Kasumi-1 (cell line): ENCODE results near the gene MAPK11.
A peak's percentile ranks its signal among the peaks of the same experiment; 100 is the strongest.

ENCODE experiments used
- DNase-seq, 2 experiments: peaks; one replicate each; lab custom pipeline; 2025; lab: John Stamatoyannopoulos, UW

Gene MAPK11

DNA sequence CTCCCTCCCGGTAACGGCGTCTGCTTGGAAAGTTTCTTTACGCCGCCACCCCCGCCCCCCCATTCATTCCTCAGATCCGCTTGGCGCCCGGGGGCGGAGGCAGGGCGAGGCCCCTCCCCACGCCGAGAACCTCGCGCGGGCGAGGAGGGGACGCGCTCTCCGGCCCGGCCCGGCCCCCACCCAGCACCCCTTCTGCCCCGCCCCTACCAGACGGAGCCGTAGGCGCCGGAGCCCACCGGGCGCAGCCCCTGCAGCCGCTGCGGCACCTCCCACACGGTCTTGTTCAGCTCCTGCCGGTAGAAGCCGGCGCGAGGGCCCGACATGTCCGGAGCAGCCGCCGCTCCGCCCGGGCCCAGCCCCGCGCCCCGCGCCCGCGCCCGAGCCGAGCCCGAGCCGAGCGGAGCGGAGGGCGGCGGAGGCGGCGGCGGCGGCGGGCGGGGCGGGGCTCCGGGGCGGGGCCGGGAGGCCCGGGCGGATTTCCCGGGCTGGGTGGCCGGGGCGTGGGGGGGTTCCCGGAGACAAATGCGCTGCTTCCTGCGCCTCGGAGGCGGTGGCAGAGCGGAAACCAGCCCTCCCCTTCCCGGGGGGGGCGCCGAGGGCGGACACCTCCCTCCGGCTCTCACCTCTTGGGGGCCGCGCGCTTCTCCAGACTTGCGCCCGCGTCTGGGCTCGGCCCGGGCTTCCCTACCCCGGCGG is at the start of gene MAPK11:
MAPK11 (minus strand) TSS at position 411 of the 696 bp plus-strand sequence; CDS start at position 323, 88 bp downstream.
- peak in 1 of 2 experiments; percentile 42 for DNase-seq

DNA sequence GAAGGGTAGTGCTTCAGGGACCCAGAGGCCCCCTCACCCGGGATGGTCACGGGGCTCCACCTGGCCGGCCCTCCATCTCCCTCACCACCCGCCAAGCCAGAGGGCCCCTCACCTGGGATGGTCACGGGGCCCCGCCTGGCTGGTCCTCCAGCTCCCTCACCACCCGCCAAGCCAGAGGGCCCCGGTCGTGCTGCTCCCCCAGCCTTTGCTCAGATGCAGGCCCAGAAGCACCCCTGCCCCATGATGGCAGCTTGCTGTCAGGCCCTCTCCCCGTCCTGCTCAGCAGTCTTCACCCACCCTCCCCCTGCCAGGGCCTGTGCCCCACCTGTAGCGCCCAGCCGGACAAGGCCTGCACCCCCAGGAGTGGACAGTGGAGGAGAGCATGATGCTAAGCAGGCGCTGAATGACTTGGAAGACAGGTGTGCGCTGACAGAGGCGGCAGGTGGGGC is 49.3 kb upstream of the MAPK11 start:
- DNase-seq = no peak

DNA sequence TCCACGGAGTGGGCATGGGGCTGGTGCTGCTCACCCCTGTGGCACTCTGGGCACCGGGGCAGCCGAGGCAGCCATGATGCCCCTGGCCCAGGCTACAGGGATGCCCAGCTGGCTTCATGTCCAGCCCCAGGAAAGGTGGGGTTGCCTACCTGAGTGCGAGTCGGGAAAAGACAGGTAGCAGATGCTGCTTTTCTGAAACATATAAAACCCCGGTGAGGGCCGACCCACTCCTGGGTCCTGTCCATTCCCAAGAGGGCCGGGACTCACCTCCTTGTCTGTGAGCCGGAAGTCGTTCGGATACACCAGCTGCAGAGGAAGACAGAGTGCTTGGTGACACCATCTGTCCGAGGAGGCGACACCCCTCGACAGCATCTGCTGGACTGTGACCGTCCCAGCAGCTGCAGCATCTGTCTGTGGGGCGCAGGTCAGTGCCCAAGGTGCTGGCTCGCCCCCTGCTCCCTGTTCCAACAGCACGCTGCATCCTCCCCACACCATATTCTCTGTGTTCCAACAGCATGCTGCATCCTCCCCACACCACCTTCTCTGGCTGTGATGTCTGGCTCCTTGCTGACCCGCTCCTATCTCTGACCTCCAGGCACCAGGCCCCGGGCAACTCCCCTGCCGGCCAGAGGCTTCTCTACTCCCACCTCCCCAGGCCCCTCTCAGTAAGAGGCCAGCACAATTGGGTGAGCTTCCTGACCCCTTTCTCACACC is 48.7 kb upstream of the MAPK11 start:
- no peak for DNase-seq

DNA sequence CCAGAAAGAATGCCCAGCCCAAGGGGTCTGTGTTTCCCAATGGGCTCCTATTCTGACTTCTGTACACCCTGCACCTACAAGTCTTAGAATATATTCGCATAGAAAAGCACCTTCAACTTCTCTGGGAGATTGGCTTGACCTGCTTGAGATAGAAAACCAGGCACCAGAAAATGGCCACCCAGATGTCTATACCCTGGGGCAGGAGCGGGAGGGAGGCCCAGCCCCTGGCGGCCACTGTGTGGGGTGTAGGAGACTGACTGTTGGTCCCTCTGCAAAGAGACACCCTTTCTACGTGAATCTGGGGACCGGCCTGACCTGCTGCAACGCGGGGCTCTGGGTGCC is 48.1 kb upstream of the MAPK11 start:
- no peak for DNase-seq

DNA sequence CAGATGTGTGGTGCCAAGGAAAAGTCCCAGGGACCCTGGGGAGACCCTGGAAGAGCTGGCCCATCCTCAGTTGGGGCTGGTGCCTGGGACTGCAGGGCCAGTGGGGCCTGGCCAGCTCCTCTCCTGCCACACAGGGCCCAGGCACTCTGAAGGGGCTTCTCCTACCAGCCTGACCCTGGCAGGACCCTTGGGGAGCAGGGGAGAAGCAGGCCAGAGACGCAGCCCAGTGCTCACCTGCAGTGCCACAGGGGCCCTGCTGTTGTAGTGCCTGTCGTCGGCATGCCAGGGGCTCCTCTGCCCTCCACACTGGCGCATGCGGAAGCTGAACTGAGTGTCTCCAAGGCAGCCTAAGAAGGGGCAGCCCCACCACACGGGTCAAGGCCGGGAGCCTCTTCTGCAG is 47.5 kb upstream of the MAPK11 start:
- no peak for DNase-seq

DNA sequence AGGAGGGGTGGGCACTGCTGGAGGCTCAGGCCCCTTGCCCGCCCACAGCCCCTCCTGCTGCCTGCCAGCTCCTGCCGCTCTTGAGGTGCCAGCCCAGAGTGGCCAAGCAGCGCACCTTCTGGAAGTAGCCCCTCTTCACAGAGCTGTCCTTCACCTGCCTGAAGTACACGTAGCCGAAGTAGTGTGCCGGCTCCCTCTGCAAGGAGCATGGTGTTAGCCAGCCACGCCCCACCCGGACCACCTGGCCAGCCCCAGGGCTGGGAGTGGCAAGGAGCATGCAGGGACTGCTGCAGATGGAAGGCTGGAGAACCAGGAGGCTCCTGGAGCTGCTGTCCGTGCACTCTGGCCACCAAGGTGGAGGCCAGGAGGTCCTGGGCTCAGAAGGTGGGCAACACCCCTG is 47.0 kb upstream of the MAPK11 start:
- DNase-seq = no peak

DNA sequence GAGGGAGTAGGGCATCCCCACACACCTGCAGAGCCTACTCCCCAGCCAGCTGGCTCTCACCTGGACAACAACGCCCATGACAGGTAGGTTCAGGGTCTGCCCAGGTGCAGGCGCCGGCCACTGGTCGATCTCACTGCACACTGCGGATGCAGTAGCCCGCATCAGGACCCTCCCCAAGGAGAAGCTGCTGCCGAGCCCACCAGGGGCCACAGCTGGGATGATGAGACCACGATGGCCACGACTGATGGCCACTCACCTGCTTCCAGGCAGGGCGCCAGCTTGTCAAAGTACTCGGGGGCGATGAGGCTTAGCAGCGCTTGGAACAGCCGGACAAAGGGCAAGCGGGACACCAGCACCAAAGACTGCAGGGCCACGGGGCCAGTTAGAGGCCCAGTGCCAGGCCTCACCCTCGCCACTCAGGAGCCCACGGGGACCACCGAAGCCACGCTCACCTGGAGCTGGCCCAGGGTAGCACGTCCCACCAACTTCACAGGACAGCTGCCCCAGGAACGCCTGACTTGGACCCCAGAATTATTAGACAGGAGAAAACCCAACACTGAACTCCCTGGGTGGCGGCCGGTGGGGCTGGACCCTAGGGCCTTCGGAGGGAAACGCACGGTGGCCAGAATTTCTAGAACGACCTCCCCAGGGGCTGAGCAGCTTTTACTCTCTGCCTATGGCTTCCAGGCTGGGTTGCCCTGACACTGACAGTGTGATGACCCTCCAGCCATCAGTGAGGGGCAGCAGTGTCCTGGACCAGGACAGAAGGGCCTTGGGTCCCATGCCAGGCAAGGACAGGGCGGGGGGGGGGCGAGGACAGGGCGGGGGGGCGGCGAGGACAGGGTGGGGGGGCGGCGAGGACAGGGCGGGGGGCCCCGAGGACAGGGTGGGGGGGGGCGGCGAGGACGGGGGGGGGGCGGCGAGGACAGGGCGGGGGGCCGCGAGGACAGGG is 46.2 kb upstream of the MAPK11 start:
- no peak for DNase-seq

DNA sequence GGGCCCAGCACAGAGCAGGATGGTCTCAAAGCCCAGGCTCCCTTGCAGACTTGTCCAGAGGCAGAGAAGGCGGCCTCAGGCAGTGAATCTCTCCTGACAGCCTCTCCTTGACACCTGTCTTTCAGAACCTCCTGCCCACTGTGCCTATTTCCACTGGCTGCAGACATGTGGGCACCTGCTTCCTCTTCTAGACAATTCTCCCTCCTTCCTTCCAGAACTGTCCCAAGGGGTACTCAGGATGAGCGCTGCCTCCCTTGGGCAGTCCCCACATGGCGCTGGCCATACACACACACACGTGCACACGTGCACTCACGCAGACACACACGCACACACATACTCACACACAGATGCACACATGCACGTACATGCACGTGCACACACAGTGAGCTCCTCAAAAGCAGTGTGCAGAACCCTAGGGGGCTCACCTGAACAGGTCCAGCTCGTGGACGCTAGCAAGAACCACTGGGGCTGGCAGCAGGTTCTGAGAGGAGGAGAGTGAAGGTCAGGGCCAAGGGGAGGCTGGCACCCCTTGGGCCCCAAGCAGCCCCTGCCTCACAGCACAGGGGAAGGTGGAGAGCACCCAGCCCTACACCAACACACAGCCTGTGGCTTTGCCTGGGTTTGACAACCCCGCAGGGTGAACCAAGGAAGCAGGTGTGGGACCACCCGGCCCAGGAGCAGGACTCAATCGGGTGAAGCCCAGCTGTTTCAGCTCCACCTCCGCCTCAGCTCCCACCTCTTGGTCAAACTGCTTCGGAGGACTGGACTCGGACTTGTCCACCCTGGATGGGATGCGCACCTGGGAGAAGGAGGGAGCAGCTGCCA is 45.3 kb upstream of the MAPK11 start:
- DNase-seq = no peak

DNA sequence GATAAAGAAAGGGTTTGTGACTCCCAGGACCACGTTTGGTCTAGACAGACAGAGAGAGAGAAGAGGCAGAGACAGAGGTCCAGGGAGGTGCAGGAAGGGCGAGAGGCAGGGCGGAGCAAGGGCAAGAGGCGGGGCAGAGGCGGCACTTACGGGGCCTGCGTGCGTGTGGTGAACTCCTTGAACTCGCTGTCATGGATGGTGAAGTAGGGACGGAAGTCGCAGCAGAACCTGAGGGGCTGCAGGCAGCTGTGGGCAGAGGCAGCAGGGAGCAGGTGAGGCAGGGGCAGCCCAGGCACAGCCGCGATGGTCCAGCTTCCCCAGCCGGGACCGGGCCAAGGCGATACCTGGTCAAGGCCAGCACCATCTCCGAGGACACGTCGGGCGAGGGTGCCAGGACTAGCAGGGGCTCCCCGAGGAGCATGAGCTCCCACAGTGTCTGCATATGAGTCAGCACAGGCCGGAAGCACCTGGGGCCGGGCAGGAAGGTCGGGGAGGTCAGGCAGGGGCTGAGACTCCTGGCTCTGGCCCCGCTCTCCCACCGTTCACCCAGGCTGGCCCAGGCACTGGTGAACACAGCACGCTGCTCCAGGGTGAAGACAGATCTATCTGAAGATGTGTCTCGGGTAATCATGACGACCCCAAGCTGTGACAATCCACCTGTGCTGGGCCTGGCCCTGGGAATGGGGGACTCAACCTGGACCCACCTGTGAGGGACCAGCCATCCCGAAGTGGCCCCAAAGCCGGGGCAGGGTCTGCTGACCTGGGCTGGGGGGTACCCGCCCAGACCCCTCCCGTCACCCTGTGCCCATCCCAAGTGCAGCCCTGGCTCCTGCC is 44.5 kb upstream of the MAPK11 start:
- peak; percentile 72 to 81 for DNase-seq

DNA sequence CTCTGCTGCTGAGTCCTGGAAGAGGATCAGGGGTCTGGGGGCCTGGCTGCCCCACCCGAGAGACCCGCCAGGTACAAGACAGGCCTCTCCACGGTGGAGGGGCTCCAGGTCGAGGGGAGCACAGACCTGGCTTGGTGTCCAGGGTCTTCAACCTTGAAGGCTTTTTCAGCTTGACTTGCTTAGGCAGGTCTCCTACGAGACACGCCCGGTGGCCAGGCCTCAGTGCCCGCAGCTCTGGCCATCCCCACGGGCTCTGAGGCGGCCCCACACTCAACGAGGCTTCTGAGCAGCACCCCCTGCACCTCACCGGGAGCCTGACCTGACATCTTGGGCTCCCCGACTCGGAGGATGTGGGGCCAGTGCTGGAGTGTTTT is 43.9 kb upstream of the MAPK11 start:
- no peak for DNase-seq

DNA sequence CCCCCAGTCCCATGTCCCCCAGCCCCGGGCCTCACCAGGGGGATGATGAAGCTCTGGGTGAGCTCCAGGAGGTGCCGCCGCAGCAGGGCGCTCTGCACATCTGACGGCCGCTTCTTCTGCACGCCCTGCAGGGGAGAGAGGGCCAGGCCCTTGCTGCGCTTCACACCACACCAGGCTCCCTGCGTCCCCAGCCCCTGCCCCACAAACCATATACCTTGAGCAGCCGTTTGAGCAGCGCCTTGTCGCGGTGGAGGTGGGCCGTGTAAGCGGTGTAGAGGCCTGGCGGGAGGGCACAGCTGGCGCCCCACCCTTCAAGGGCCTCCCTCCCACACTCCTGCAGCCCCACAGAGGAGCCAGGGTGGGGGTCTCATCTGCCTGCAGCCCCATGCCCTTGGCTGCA is 43.4 kb upstream of the MAPK11 start:
- DNase-seq = no peak

DNA sequence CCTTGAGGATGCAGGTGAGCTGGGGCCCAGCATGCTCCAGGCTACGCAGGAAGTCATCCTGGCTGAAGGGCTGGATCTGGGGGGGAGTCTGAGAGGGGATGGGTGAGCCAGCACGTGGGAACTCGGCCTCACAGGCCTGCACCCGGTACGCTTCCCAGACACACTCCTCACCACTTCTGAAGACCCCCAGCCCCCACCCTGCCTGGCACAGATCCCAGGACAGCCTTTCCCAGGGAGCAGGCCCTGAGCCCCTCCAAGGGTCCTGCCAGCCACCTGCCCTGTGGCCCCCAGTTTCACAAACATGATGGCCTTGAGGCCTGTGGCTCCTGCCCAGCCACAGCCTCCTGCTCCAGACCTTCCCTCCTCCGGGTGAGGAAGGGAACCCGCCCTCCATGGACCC is 42.8 kb upstream of the MAPK11 start:
- no peak for DNase-seq

DNA sequence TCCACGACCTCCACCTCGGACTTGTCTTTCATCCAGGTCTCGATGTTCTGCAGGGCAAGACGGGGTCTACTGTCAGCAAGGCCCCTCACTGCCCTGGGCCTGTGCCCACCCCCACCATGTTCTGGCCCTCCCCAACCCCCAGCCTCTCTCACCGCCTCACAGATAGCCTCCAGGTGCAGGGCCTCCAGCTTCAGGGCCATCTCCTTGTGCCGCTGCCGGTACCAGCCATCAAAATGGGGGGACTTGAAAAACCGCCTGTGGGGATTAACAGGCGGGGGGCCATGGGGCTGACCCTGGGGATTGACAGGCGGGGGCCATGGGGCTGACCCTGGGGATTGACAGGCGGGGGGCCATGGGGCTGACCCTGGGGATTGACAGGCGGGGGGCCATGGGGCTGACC is 42.2 kb upstream of the MAPK11 start:
- DNase-seq = no peak

DNA sequence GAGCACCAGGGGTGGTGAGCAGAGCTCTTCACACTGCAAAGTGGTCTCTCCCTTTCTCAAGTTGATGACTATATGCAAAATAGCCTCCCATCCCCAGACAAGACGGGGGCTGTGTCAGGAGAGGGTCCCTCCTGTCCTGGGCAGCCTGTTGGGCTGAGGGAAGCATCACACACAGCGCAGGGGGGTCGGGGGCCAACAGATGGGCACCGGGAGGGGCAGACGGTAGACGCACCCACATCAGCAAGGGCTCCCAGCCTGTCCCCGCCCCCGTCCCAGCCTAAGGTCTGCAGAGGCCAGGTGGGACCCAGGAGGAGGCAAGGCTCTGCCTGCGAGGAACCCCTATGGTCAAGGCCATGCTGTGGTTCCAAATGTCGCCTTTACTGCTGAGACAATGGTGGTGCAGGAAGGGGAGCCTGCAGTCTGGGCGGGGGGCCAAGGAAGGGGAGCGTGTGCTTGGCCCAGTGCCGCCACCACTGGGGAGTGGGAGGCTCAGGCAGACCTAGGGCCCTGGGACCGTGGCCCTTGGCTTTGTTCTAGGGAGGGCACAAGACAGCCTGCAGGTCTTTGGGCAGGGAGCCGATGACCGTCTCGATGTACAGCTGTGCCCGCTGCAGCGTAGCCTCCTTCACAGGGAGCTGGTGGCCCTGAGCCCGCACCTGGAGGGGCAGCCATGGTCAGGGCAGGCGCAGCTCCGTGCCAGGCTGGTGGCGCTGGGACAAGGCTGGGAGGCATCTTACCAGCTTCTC is 41.6 kb upstream of the MAPK11 start:
- no peak for DNase-seq

DNA sequence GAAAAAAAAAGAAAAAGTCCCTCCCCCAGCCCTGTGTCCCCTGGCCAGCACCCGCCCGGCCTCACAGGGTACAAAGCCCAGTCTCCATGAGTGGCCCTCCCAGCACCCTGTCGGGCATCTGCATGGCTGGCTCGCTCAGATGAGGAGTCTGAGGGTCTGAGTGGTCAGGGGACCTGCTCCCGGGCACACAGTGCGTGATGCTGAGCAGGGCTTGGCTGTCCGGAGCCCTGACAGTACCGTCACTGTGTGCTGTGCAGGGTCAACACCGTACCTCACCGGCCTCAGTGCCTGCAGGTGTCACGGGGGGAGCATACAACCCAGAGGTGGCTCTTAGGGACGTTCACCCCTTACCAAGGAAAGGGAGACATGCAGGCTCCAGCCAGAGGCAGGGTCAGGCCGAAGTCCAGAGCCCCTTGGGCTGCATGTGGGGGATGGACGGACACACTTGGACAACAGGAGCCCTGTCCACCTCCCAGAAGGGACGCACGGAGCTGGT is 40.8 kb upstream of the MAPK11 start:
- DNase-seq = no peak

DNA sequence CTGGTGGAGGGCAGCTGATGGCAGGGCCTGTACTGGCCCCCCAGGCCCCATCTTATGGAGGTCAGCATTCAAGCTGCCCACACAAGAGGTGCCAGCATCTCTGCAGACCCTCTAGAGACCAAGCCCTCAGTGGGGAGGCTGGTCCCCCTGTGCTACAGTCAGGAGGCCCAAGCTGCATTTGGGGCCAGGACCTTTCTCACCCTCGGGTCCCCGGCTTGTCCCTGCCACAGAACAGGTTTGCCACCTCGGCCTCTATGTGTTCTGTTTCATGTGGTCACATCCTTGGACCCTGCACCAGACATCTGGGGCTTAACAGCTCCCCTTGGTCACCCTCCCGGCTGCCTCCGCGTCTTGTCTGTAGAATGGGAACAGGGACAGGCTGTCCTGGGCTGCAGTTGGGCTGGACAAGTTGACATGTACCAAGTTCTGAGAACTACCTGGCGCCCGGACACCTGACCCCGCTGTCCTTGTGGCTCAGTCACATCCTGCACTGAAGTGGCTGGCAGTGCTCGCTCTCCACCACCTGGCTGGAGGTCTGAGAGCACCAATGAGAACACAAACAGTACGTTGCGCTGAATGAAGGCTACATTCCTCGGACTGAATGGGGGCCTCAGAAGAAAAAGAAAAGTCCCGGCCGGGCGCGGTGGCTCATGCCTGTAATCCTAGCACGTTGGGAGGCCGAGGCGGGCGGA is 40.0 kb upstream of the MAPK11 start:
- DNase-seq = no peak

DNA sequence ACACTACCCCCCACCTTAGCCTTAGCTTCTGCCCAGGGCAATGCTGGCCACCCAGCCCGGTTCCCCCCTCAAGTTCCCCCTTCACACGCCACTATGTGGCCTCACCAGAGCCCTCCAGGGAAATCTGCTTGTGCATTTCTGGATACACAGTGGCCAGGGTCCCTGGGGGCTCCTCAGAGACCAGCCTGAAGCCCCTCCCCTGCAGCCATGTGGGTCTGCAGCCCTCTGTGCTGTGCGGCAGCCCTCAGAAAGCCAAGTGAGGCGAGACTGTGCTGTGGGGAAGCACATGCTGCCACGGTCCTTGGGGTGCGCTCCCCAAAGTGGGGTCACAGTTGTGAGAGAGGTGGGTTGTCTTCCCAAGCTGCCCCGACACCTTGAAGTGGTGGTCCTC is 39.4 kb upstream of the MAPK11 start:
- DNase-seq = no peak

DNA sequence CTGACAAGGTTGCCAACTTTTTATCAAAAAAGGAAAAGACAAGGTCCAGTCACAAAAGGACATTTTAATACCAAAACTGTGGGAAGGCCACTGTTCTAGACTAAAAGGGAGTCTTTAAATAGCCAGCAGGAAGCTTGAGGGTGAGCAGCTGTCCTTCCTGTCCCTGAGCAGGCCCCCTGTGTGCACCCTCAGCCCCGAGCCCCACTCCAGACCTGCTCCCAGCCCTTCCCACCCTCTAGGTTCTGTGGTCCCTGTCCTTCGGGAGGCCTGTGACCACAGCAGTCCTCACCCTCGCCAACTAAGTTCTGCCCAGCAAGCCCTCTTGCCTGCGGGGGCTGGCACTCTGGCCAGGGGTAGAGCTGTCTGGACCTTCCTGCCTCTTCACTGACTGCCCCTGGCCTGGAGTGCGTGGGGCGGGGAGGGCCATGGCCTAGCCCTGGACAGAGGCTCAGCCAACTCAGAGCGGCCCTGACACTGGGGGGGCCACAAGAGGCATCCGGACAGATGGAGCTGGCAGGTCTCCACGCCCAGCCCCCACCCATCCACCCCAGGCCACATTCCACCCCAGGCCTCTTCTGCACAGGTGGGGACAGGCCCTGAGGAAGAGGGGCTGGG is 38.9 kb upstream of the MAPK11 start:
- peak; percentile 64 to 86 for DNase-seq

DNA sequence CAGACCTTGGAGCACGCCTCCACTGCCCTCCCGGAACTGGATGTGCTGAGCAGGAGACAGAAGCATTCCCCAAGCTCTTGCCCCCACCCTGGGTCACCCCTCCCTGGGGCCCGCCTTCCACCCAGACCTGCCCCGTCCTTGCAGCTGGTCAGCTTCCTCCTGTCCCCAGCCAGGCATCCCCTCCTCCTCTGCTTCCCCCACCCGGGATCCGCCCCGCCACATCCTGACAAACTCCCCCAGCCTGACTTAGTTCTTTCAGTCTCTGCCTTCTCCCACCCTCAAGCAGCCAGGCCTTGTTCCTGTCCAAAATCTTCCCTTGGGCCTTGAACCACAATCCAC is 38.4 kb upstream of the MAPK11 start:
- peak; percentile 75 to 86 for DNase-seq
